GM23338 (cell line): ENCODE data around the gene EPHA10. TPM values are rescaled to one million over a fixed set of nuclear protein-coding genes. Genes with fewer than 3 reads are reported as not detected.

Experiments used
- EZH2 ChIP-seq: fragments of 200-600 bp; sonication (generic); IDR thresholded peaks from one replicate; pipeline ENCODE4 v1.8.0; 2017; ENCODE audit warnings: antibody characterized with exemption, mild to moderate bottlenecking, low read depth; ENCODE audit not compliant: unreplicated experiment
- EZH2phosphoT487 ChIP-seq: fragments of 200-600 bp; sonication (generic); IDR thresholded peaks from one replicate; pipeline ENCODE4 v1.8.1; 2018; ENCODE audit warnings: antibody characterized with exemption; ENCODE audit not compliant: unreplicated experiment
- REST ChIP-seq: IDR thresholded peaks from one replicate; pipeline ENCODE4 v1.6.1; 2018; ENCODE audit warnings: antibody characterized with exemption; ENCODE audit not compliant: unreplicated experiment
- STAT1 ChIP-seq: IDR thresholded peaks from one replicate; pipeline ENCODE4 v1.6.1; 2016; ENCODE audit warnings: antibody characterized with exemption; ENCODE audit not compliant: unreplicated experiment
- ZNF331 ChIP-seq: fragments of 250-450 bp; sonication (Bioruptor Pico); IDR thresholded peaks from 2 replicates; pipeline ENCODE4 v1.5.0; 2020; ENCODE audit warnings: low read depth, mild to moderate bottlenecking, moderate library complexity
- polyA plus RNA-seq: library from polyadenylated mRNA; unstranded; fragments of >200 nt; fragmentation: Nextera tagmentation; extraction: Ambion mirVana; gene quantifications from 2 replicates; pipeline ENCODE4 v1.2.1, GENCODE V29; 2016
- total RNA-seq: library from RNA; depleted of rRNA; stranded (reverse); fragments of >200 nt; shearing (Covaris generic); gene quantifications from 2 replicates; pipeline ENCODE4 v1.2.3, GENCODE V29; 2014
- TF ChIP-seq, protein P1 (sequence below): fragments of 250-450 bp; sonication (Bioruptor Pico); IDR thresholded peaks from 2 replicates; pipeline ENCODE4 v1.5.0; 2020; ENCODE audit warnings: mild to moderate bottlenecking, moderate library complexity
- TF ChIP-seq, protein P2 (sequence below), 2 experiments: fragments of 200-600 bp in 1 of 2; sonication (generic) in 1 of 2; conservative IDR thresholded peaks; 2 replicates each; pipeline versions ENCODE4 v1.5.1 to v1.6.1; 2016 to 2017; ENCODE audit warnings: antibody characterized with exemption in 2 of 2, low read depth in 2 of 2, mild to moderate bottlenecking in 2 of 2, moderate library complexity in 1 of 2

EPHA10 gene
- total and polyA plus RNA-seq, 2 experiments from 2014 or later: 0.76 to 2.4 TPM

GRCh38 chr1:37697090-37697489, 67.8 kb downstream of the EPHA10 start (continued):
- TF ChIP-seq, protein P1, sequence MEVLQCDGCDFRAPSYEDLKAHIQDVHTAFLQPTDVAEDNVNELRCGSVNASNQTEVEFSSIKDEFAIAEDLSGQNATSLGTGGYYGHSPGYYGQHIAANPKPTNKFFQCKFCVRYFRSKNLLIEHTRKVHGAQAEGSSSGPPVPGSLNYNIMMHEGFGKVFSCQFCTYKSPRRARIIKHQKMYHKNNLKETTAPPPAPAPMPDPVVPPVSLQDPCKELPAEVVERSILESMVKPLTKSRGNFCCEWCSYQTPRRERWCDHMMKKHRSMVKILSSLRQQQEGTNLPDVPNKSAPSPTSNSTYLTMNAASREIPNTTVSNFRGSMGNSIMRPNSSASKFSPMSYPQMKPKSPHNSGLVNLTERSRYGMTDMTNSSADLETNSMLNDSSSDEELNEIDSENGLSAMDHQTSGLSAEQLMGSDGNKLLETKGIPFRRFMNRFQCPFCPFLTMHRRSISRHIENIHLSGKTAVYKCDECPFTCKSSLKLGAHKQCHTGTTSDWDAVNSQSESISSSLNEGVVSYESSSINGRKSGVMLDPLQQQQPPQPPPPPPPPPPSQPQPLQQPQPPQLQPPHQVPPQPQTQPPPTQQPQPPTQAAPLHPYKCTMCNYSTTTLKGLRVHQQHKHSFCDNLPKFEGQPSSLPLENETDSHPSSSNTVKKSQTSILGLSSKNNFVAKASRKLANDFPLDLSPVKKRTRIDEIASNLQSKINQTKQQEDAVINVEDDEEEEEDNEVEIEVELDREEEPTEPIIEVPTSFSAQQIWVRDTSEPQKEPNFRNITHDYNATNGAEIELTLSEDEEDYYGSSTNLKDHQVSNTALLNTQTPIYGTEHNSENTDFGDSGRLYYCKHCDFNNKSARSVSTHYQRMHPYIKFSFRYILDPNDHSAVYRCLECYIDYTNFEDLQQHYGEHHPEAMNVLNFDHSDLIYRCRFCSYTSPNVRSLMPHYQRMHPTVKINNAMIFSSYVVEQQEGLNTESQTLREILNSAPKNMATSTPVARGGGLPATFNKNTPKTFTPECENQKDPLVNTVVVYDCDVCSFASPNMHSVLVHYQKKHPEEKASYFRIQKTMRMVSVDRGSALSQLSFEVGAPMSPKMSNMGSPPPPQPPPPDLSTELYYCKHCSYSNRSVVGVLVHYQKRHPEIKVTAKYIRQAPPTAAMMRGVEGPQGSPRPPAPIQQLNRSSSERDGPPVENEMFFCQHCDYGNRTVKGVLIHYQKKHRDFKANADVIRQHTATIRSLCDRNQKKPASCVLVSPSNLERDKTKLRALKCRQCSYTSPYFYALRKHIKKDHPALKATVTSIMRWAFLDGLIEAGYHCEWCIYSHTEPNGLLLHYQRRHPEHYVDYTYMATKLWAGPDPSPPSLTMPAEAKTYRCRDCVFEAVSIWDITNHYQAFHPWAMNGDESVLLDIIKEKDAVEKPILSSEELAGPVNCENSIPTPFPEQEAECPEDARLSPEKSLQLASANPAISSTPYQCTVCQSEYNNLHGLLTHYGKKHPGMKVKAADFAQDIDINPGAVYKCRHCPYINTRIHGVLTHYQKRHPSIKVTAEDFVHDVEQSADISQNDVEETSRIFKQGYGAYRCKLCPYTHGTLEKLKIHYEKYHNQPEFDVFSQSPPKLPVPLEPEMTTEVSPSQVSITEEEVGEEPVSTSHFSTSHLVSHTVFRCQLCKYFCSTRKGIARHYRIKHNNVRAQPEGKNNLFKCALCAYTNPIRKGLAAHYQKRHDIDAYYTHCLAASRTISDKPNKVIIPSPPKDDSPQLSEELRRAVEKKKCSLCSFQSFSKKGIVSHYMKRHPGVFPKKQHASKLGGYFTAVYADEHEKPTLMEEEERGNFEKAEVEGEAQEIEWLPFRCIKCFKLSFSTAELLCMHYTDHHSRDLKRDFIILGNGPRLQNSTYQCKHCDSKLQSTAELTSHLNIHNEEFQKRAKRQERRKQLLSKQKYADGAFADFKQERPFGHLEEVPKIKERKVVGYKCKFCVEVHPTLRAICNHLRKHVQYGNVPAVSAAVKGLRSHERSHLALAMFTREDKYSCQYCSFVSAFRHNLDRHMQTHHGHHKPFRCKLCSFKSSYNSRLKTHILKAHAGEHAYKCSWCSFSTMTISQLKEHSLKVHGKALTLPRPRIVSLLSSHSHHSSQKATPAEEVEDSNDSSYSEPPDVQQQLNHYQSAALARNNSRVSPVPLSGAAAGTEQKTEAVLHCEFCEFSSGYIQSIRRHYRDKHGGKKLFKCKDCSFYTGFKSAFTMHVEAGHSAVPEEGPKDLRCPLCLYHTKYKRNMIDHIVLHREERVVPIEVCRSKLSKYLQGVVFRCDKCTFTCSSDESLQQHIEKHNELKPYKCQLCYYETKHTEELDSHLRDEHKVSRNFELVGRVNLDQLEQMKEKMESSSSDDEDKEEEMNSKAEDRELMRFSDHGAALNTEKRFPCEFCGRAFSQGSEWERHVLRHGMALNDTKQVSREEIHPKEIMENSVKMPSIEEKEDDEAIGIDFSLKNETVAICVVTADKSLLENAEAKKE (CRISPR knock-in tag): no peak
- TF ChIP-seq EZH2 (no peak), STAT1 (no peak), EZH2phosphoT487 (no peak), REST (no peak), ZNF331 (CRISPR knock-in tag) (no peak)
- TF ChIP-seq, protein P2, sequence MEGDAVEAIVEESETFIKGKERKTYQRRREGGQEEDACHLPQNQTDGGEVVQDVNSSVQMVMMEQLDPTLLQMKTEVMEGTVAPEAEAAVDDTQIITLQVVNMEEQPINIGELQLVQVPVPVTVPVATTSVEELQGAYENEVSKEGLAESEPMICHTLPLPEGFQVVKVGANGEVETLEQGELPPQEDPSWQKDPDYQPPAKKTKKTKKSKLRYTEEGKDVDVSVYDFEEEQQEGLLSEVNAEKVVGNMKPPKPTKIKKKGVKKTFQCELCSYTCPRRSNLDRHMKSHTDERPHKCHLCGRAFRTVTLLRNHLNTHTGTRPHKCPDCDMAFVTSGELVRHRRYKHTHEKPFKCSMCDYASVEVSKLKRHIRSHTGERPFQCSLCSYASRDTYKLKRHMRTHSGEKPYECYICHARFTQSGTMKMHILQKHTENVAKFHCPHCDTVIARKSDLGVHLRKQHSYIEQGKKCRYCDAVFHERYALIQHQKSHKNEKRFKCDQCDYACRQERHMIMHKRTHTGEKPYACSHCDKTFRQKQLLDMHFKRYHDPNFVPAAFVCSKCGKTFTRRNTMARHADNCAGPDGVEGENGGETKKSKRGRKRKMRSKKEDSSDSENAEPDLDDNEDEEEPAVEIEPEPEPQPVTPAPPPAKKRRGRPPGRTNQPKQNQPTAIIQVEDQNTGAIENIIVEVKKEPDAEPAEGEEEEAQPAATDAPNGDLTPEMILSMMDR (conservative IDR thresholded peaks at IDR 0.05; ENCODE audit: low read depth in 2 of 2): no peak
